ENCODE data around the gene PRPF19.

PRPF19 gene

GRCh38 chr11:60924110-60924905, 17.9 kb upstream of the PRPF19 start, which contains the start of gene TMEM132A:
Gene TMEM132A (plus strand): TSS chr11:60924460. CDS start chr11:60924634, 174 bp downstream.
- FAIRE-seq (peak; percentile 59), DNase-seq (ENCODE audit: insufficient read length, low spot score) (no peak)

GRCh38 chr11:60923800-60924109, 17.4 kb upstream of the PRPF19 start:
- DNase-seq (ENCODE audit: insufficient read length, low spot score) (no peak), FAIRE-seq (no peak)

- FAIRE-seq (no peak), DNase-seq (ENCODE audit: insufficient read length, low spot score) (no peak)
Observed at GRCh38 chr11:60923326-60923725, 16.9 kb upstream of the PRPF19 start.

GRCh38 chr11:60922906-60923305, 16.5 kb upstream of the PRPF19 start:
- DNase-seq (ENCODE audit: insufficient read length, low spot score) (no peak), FAIRE-seq (no peak)

GRCh38 chr11:60921777-60922335, 15.5 kb upstream of the PRPF19 start:
- FAIRE-seq (no peak), DNase-seq (ENCODE audit: insufficient read length, low spot score) (no peak)

GRCh38 chr11:60921259-60921658, 14.9 kb upstream of the PRPF19 start:
- no peak for DNase-seq (ENCODE audit: insufficient read length, low spot score)
- FAIRE-seq = no peak

- FAIRE-seq = no peak
- DNase-seq (ENCODE audit: insufficient read length, low spot score) = no peak
Observed at GRCh38 chr11:60919956-60920355, 13.6 kb upstream of the PRPF19 start.

GRCh38 chr11:60919320-60919719, 12.9 kb upstream of the PRPF19 start:
- FAIRE-seq (no peak), DNase-seq (ENCODE audit: insufficient read length, low spot score) (no peak)

GRCh38 chr11:60918939-60919265, 12.5 kb upstream of the PRPF19 start:
- FAIRE-seq = peak; percentile 85
- no peak for DNase-seq (ENCODE audit: insufficient read length, low spot score)

GRCh38 chr11:60918251-60918938, 12.0 kb upstream of the PRPF19 start:
- no peak for FAIRE-seq

GRCh38 chr11:60917267-60917666, 10.9 kb upstream of the PRPF19 start:
- no peak for FAIRE-seq
- no peak for DNase-seq (ENCODE audit: insufficient read length, low spot score)

More at GRCh38 chr11:60918251-60918938, 12.0 kb upstream of the PRPF19 start:
- DNase-seq (ENCODE audit: insufficient read length, low spot score) = no peak

- DNase-seq (ENCODE audit: insufficient read length, low spot score) (no peak), FAIRE-seq (no peak)
Observed at GRCh38 chr11:60916669-60917206, 10.4 kb upstream of the PRPF19 start.

- no peak for DNase-seq (ENCODE audit: insufficient read length, low spot score)
- FAIRE-seq = peak; percentile 92
Observed at GRCh38 chr11:60915248-60915914, 9.0 kb upstream of the PRPF19 start.

- no peak for DNase-seq (ENCODE audit: insufficient read length, low spot score)
- FAIRE-seq = no peak
Observed at GRCh38 chr11:60914633-60915247, 8.4 kb upstream of the PRPF19 start.

- FAIRE-seq = peak; percentile 99
Observed at GRCh38 chr11:60913793-60914632, 7.6 kb upstream of the PRPF19 start, which contains the start of gene TMEM109. Gene TMEM109 (plus strand): TSS chr11:60914158. CDS start chr11:60919694, 5,536 bp downstream.

GRCh38 chr11:60912851-60913528, 6.6 kb upstream of the PRPF19 start:
- FAIRE-seq (no peak), DNase-seq (ENCODE audit: insufficient read length, low spot score) (no peak)

More at GRCh38 chr11:60913793-60914632, 7.6 kb upstream of the PRPF19 start, which contains the start of gene TMEM109:
- no peak for DNase-seq (ENCODE audit: insufficient read length, low spot score)

GRCh38 chr11:60912223-60912850, 6.0 kb upstream of the PRPF19 start:
- DNase-seq (ENCODE audit: insufficient read length, low spot score) = no peak
- FAIRE-seq = peak; percentile 51

- FAIRE-seq = peak; percentile 31
- no peak for DNase-seq (ENCODE audit: insufficient read length, low spot score)
Observed at GRCh38 chr11:60910711-60911380, 4.5 kb upstream of the PRPF19 start.
